PC-3 (cell line): ENCODE data around the gene MOCS1. TPM values are rescaled to one million over a fixed set of nuclear protein-coding genes. Genes with fewer than 3 reads are reported as not detected.

ENCODE experiments used
- ATAC-seq: fragments of 200-7000 bp; cut with Tn5 transposase; 2 replicates; pipeline ENCODE4 v1.9.1; 2020; ENCODE audit warnings: mild to moderate bottlenecking, moderate library complexity
- BruUV-seq: library from RNA; stranded (reverse); fragments of 400-500 nt; replicated peaks from 2 replicates; lab custom pipeline; 2021; lab: Mats Ljungman, UMichigan
- CTCF ChIA-PET: fragments of 300-600 bp; sonication (Branson Sonifier 250); formaldehyde crosslinking; loops from one replicate; lab custom pipeline; 2022; ENCODE audit warnings: antibody characterized with exemption; lab: Charles Lee
- POLR2A ChIA-PET: fragments of 300-600 bp; sonication (Branson Sonifier 250); formaldehyde crosslinking; loops from one replicate; lab custom pipeline; 2022; ENCODE audit warnings: antibody characterized with exemption; ENCODE audit not compliant: unreplicated experiment; lab: Charles Lee
- DNase-seq: peaks from one replicate; pipeline ENCODE4 v3.0.0-alpha.2; 2015
- H2AFZ ChIP-seq: fragments of 300-600 bp; sonication (generic); 2 replicates; pipeline ENCODE4 v1.6.0; 2016; ENCODE audit warnings: antibody characterized with exemption, low read length
- H3F3A ChIP-seq: fragments of 300-600 bp; sonication (generic); one replicate; pipeline ENCODE4 v1.6.0; 2017; ENCODE audit warnings: antibody characterized with exemption, low read length, control low read depth, mild to moderate bottlenecking; ENCODE audit not compliant: unreplicated experiment
- H3K27ac ChIP-seq: fragments of 300-600 bp; sonication (generic); 2 replicates; pipeline ENCODE4 v1.5.1; 2016; ENCODE audit warnings: mild to moderate bottlenecking, low read length
- H3K27me3 ChIP-seq: fragments of 300-600 bp; sonication (generic); 2 replicates; pipeline ENCODE4 v1.6.1; 2016; ENCODE audit warnings: low read length, mixed read lengths
- H3K36me3 ChIP-seq: fragments of 300-600 bp; sonication (generic); 2 replicates; pipeline ENCODE4 v1.6.1; 2016; ENCODE audit warnings: low read depth, mixed run types, low read length, mixed read lengths
- H3K4me1 ChIP-seq: fragments of 300-600 bp; sonication (generic); 2 replicates; pipeline ENCODE4 v1.5.1; 2016; ENCODE audit warnings: low read length; ENCODE audit not compliant: insufficient read depth
- H3K4me2 ChIP-seq: fragments of 300-600 bp; sonication (generic); 2 replicates; pipeline ENCODE4 v1.6.0; 2016; ENCODE audit warnings: low read length
- H3K4me3 ChIP-seq: fragments of 300-600 bp; sonication (generic); 2 replicates; pipeline ENCODE4 v1.5.1; 2016; ENCODE audit warnings: mild to moderate bottlenecking, low read length, mixed read lengths
- H3K79me2 ChIP-seq: fragments of 300-600 bp; sonication (generic); 2 replicates; pipeline ENCODE4 v1.6.1; 2017; ENCODE audit warnings: low read length, mixed read lengths
- H3K9ac ChIP-seq: fragments of 300-600 bp; sonication (generic); 2 replicates; pipeline ENCODE4 v1.6.0; 2016; ENCODE audit warnings: mild to moderate bottlenecking, low read length
- H3K9me2 ChIP-seq: fragments of 300-600 bp; sonication (generic); replicated peaks from 2 replicates; pipeline ENCODE4 v1.6.1; 2016; ENCODE audit warnings: mixed run types, low read length, mixed read lengths
- H3K9me3 ChIP-seq: fragments of 300-600 bp; sonication (generic); 2 replicates; pipeline ENCODE4 v1.6.1; 2016; ENCODE audit warnings: low read length, mixed read lengths
- H4K20me1 ChIP-seq: fragments of 300-600 bp; sonication (generic); 2 replicates; pipeline ENCODE4 v1.6.1; 2016; ENCODE audit warnings: low read length, mixed read lengths
- CTCF ChIP-seq: fragments of 300-600 bp; sonication (generic); conservative IDR thresholded peaks from 2 replicates; pipeline ENCODE4 v1.5.1; 2017; ENCODE audit warnings: antibody characterized with exemption, low read depth, mild to moderate bottlenecking, low read length
- EZH2 ChIP-seq: fragments of 300-600 bp; sonication (generic); IDR thresholded peaks from one replicate; pipeline ENCODE4 v1.6.1; 2017; ENCODE audit warnings: antibody characterized with exemption, mild to moderate bottlenecking, low read length; ENCODE audit not compliant: unreplicated experiment
- EZH2phosphoT487 ChIP-seq: fragments of 300-600 bp; sonication (generic); IDR thresholded peaks from 2 replicates; pipeline ENCODE4 v1.6.1; 2018; ENCODE audit warnings: mild to moderate bottlenecking, antibody characterized with exemption, low read length, borderline replicate concordance
- intact Hi-C: fragments of 100-400 bp; cut with micrococcal nuclease; formaldehyde crosslinking; loops from 2 replicates; pipeline ENCODE4 v1.9.0; 2023
- total RNA-seq: library from RNA; depleted of rRNA; stranded (reverse); fragments of >200 nt; gene quantifications from 2 replicates; pipeline ENCODE4 v1.2.3, GENCODE V29; 2014

Gene MOCS1
- total RNA-seq, 1 experiment from 2014 or later: 6.0 TPM

- H3K4me3 ChIP-seq: no peak overlapping the region
- peak; percentile 18; the same call in 1 of the 2 replicates for ATAC-seq
- H3K4me1 ChIP-seq: peaks cover 15% of the 10 kb centered on the region
- ChIA-PET POLR2A (no interaction called here), CTCF (no interaction called here)
- no TSS peak for BruUV-seq
- H3K79me2 ChIP-seq: no peaks in the 10 kb centered on the region
- peak overlapping the region; percentile 21; the same call in 1 of the 2 replicates for H3K4me2 ChIP-seq
- no peaks in the 10 kb centered on the region for H3K9me3 ChIP-seq
- intact Hi-C loops: no loop called here
- no peak overlapping the region for H3K27ac ChIP-seq
- TF ChIP-seq CTCF: no peak
- TF ChIP-seq EZH2: no peak
- no peak for TF ChIP-seq EZH2phosphoT487
- no peaks in the 10 kb centered on the region for H3K27me3 ChIP-seq
- H3K9me2 ChIP-seq: no peaks in the 10 kb centered on the region
- no peak overlapping the region for H3K9ac ChIP-seq
- no peak overlapping the region for H2AFZ ChIP-seq
- DNase-seq: peak; percentile 68
- no peaks in the 10 kb centered on the region for H3F3A ChIP-seq
- H3K36me3 ChIP-seq: no peaks in the 10 kb centered on the region
- no peaks in the 10 kb centered on the region for H4K20me1 ChIP-seq
Observed at GRCh38 chr6:39923394-39923793, 10.9 kb downstream of the MOCS1 start.

- Histone ChIP-seq H2AFZ (no peak overlapping the region), H3F3A (no peaks in the 10 kb centered on the region), H3K4me2 (no peak overlapping the region), H4K20me1 (no peaks in the 10 kb centered on the region), H3K4me1 (peaks cover 15% of the 10 kb centered on the region), H3K79me2 (no peaks in the 10 kb centered on the region), H3K27ac (no peak overlapping the region), H3K9me2 (no peaks in the 10 kb centered on the region), H3K9me3 (no peaks in the 10 kb centered on the region), H3K27me3 (no peaks in the 10 kb centered on the region), H3K4me3 (no peak overlapping the region), H3K36me3 (no peaks in the 10 kb centered on the region), H3K9ac (no peak overlapping the region)
- BruUV-seq: no TSS peak
- no peak for ATAC-seq
- no peak for DNase-seq
- POLR2A ChIA-PET: no interaction called here
- no peak for TF ChIP-seq CTCF
- no peak for TF ChIP-seq EZH2
- no peak for TF ChIP-seq EZH2phosphoT487
- intact Hi-C loops: no loop called here
- CTCF ChIA-PET: no interaction called here
Observed at GRCh38 chr6:39922821-39923220, 11.4 kb downstream of the MOCS1 start.

GRCh38 chr6:39920157-39920556, 14.1 kb downstream of the MOCS1 start:
- Histone ChIP-seq H3K9me3 (no peaks in the 10 kb centered on the region), H3K4me1 (peaks cover 7% of the 10 kb centered on the region), H3K27ac (no peak overlapping the region), H4K20me1 (no peaks in the 10 kb centered on the region), H3K4me2 (no peak overlapping the region), H3K79me2 (no peaks in the 10 kb centered on the region), H2AFZ (no peak overlapping the region), H3K4me3 (no peak overlapping the region), H3F3A (no peaks in the 10 kb centered on the region), H3K36me3 (no peaks in the 10 kb centered on the region), H3K9ac (no peak overlapping the region), H3K27me3 (no peaks in the 10 kb centered on the region), H3K9me2 (no peaks in the 10 kb centered on the region)
- DNase-seq (no peak), ATAC-seq (no peak)
- no TSS peak for BruUV-seq
- POLR2A ChIA-PET: no interaction called here
- CTCF ChIA-PET: no interaction called here
- intact Hi-C loops: no loop called here
- no peak for TF ChIP-seq EZH2
- TF ChIP-seq CTCF: no peak
- TF ChIP-seq EZH2phosphoT487: no peak
